Glutamatergic neuron (in vitro differentiated cells): ENCODE results near the gene SLC39A10. TPM values are rescaled to one million over a fixed set of nuclear protein-coding genes. Genes with fewer than 3 reads are reported as not detected.

ENCODE experiments used
- DNase-seq: peaks from one replicate; pipeline ENCODE4 v3.0.0; 2022
- H3K27ac Mint-ChIP-seq: one replicate; pipeline ENCODE4 v1.8.0; 2020; ENCODE audit warnings: mild to moderate bottlenecking, mixed read lengths, inconsistent platforms; ENCODE audit not compliant: unreplicated experiment
- H3K27me3 Mint-ChIP-seq: one replicate; pipeline ENCODE4 v1.8.0; 2020; ENCODE audit warnings: mild to moderate bottlenecking, moderate library complexity, mixed read lengths, inconsistent platforms; ENCODE audit not compliant: unreplicated experiment
- H3K36me3 Mint-ChIP-seq: one replicate; pipeline ENCODE4 v1.8.0; 2020; ENCODE audit warnings: mild to moderate bottlenecking, mixed read lengths, inconsistent platforms; ENCODE audit not compliant: unreplicated experiment
- H3K4me1 Mint-ChIP-seq: one replicate; pipeline ENCODE4 v1.8.0; 2020; ENCODE audit warnings: mild to moderate bottlenecking, low read depth, mixed read lengths, inconsistent platforms; ENCODE audit not compliant: unreplicated experiment
- H3K4me3 Mint-ChIP-seq: one replicate; pipeline ENCODE4 v1.8.0; 2020; ENCODE audit warnings: mild to moderate bottlenecking, mixed read lengths, inconsistent platforms; ENCODE audit not compliant: unreplicated experiment
- H3K9me3 Mint-ChIP-seq: one replicate; pipeline ENCODE4 v1.8.0; 2020; ENCODE audit warnings: mild to moderate bottlenecking, moderate library complexity, mixed read lengths, inconsistent platforms; ENCODE audit not compliant: unreplicated experiment
- total RNA-seq: library from RNA; stranded (reverse); fragmentation: NEBNext Ultra II Directional; extraction: Animal tissue kit (Norgen Biotek cat#: 25700); gene quantifications from one replicate; pipeline ENCODE4 v1.2.1, GENCODE V29; 2021; ENCODE audit not compliant: unreplicated experiment
- TF ChIP-seq, protein P1 (sequence below): fragments of 200-600 bp; sonication (generic); IDR thresholded peaks from one replicate; pipeline ENCODE4 v1.5.0; 2021; ENCODE audit not compliant: partially characterized antibody, unreplicated experiment

The SLC39A10 gene
- total RNA-seq, 1 donor from 2014 or later, result 102 TPM

DNA sequence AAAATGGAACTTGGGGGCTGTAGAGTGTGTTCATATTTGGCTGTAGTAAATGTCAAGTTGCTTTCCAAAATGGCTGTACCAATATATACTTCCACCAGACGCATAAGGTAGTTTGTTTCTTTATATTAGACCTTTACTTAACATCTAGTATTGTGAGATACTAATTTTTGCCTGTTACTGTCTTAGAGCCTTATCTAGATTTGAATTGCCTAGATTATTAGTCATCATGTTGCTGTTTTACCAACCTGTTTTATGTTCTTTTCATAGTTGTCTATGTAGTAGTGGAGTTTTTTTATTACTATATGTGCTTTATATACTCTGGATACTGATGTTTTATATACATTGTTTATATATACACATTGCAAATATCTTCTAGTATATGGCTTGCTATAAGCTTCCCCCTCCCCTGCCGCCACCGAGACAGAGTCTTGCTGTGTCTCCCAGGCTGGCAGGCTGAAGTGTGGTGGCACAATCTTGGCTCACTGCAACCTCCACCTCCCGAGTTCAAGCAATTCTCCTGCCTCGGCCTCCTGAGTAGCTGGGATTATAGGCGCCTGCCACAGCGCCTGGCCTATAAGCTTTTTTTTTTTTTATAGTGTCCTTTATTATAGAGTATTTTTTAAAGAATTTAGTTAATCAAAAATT lies 18.9 kb downstream of the SLC39A10 start:
- Mint-ChIP-seq H3K36me3 (peaks cover 10% of the 10 kb centered on the region), H3K4me1 (no peaks in the 10 kb centered on the region), H3K4me3 (no peak overlapping the region), H3K27me3 (no peaks in the 10 kb centered on the region), H3K27ac (no peak overlapping the region), H3K9me3 (no peaks in the 10 kb centered on the region)
- DNase-seq, result no peak
- TF ChIP-seq, protein P1, sequence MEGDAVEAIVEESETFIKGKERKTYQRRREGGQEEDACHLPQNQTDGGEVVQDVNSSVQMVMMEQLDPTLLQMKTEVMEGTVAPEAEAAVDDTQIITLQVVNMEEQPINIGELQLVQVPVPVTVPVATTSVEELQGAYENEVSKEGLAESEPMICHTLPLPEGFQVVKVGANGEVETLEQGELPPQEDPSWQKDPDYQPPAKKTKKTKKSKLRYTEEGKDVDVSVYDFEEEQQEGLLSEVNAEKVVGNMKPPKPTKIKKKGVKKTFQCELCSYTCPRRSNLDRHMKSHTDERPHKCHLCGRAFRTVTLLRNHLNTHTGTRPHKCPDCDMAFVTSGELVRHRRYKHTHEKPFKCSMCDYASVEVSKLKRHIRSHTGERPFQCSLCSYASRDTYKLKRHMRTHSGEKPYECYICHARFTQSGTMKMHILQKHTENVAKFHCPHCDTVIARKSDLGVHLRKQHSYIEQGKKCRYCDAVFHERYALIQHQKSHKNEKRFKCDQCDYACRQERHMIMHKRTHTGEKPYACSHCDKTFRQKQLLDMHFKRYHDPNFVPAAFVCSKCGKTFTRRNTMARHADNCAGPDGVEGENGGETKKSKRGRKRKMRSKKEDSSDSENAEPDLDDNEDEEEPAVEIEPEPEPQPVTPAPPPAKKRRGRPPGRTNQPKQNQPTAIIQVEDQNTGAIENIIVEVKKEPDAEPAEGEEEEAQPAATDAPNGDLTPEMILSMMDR, result no peak

DNA sequence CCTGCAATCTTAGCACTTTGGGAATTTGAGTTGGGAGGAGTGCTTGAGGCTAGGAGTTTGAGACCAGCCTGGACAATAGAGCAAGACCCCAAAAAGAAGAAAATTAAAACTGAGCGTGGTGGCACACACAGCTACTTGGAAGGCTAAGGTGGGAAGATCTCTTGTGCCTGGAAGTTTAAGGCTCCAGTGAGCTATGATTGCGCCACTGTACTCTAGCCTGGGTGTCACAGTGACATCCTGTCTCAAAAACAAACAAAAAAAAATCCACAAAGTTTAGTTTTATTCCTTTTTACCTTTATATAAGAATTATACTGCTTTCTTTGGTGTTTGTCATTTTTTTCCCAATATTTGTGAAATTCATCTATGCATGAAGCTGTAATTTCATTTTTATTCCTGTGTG lies 20.3 kb downstream of the SLC39A10 start:
- Mint-ChIP-seq H3K4me1 (no peaks in the 10 kb centered on the region), H3K27me3 (no peaks in the 10 kb centered on the region), H3K4me3 (no peak overlapping the region), H3K9me3 (no peaks in the 10 kb centered on the region), H3K36me3 (peaks cover 12% of the 10 kb centered on the region), H3K27ac (no peak overlapping the region)
- no peak for DNase-seq
- TF ChIP-seq, protein P1, result no peak

DNA sequence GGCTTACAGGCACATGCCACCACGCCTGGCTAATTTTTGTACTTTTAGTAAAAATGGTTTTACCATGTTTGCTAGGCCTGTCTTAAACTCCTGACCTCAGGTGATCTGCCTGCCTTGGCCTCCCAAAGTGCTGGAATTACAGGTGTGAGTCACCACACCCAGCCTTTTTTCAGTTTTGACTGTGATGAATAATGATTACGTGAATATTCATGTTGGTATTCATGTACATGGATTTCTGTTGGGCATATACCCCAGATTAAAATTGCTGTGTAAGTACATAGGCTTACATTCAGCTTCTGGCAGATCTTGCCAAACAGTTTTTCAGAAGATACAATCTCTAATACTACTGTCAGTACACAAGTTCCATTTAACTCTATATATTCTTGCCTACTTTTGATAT lies 20.9 kb downstream of the SLC39A10 start:
- H3K9me3 Mint-ChIP-seq, result no peaks in the 10 kb centered on the region
- no peak overlapping the region for H3K4me3 Mint-ChIP-seq
- H3K27ac Mint-ChIP-seq, result no peak overlapping the region
- TF ChIP-seq, protein P1, result no peak
- DNase-seq, result no peak
- peaks cover 12% of the 10 kb centered on the region for H3K36me3 Mint-ChIP-seq
- no peaks in the 10 kb centered on the region for H3K4me1 Mint-ChIP-seq
- no peaks in the 10 kb centered on the region for H3K27me3 Mint-ChIP-seq

DNA sequence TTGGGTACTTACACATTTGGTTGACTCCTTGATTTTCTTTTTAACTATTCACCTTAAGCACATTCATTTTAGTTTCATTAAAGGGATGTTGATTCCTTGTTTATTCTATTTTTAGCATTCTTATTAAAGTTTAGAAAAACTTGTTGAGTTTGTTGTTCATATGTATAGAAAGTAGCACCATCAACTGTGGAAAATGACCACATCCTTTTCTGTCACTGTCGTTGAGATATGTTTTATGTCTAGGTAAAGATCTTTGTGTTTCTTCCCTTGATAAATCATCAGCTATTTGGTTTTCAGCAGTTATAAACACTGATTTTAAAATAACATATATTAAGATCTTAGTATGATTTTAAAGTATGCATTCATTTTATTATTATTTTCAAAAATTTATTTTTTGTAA lies 25.1 kb downstream of the SLC39A10 start:
- H3K9me3 Mint-ChIP-seq, result no peaks in the 10 kb centered on the region
- no peak overlapping the region for H3K4me3 Mint-ChIP-seq
- no peak overlapping the region for H3K27ac Mint-ChIP-seq
- peaks cover 3% of the 10 kb centered on the region for H3K4me1 Mint-ChIP-seq
- DNase-seq, result no peak
- H3K36me3 Mint-ChIP-seq, result peaks cover 12% of the 10 kb centered on the region
- TF ChIP-seq, protein P1, result no peak
- H3K27me3 Mint-ChIP-seq, result no peaks in the 10 kb centered on the region

DNA sequence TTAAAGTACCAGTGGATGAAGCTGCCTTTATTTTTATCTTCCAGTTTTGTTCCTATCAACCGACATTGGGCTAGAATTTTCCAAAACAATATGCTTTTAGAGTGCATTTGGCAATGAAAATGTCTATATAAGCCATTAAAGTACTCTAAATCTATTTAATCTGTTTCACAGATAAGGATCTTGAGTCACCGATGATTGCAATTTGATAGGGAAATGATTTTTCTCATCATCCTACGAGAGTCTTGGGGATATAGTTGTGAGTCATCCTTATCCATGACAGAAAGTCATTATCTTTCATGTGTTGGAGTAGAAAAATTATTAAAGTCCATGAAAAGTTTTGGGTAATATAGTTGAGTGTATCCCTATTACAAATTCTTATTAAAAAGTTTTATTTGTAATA lies 26.1 kb downstream of the SLC39A10 start:
- Mint-ChIP-seq H3K36me3 (peaks cover 12% of the 10 kb centered on the region), H3K9me3 (no peaks in the 10 kb centered on the region), H3K27ac (no peak overlapping the region), H3K4me1 (peaks cover 6% of the 10 kb centered on the region), H3K4me3 (no peak overlapping the region), H3K27me3 (no peaks in the 10 kb centered on the region)
- DNase-seq, result no peak
- TF ChIP-seq, protein P1, result no peak
